IMR-90 (cell line): ENCODE data around the gene SLC48A1. TPM values are rescaled to one million over a fixed set of nuclear protein-coding genes. Genes with fewer than 3 reads are reported as not detected.
A peak's percentile ranks its signal among the peaks of the same experiment; 100 is the strongest.

Source experiments
- ATAC-seq: fragments of 200-7000 bp; cut with Tn5 transposase; 2 replicates; pipeline ENCODE4 v1.9.1; 2020; ENCODE audit warnings: low read depth, mild to moderate bottlenecking, moderate library complexity
- BruUV-seq: library from RNA; stranded (reverse); fragments of 400-500 nt; replicated peaks from 2 replicates; lab custom pipeline; 2021; lab: Mats Ljungman, UMichigan
- CTCF ChIA-PET: fragments of 300-600 bp; formaldehyde crosslinking; extraction: SDS; loops from one replicate; lab custom pipeline; 2021; ENCODE audit warnings: antibody characterized with exemption; lab: Yijun Ruan, JAX
- POLR2A ChIA-PET: fragments of 300-600 bp; sonication (Branson Sonifier 250); formaldehyde crosslinking; loops from one replicate; lab custom pipeline; 2022; ENCODE audit warnings: antibody characterized with exemption; ENCODE audit not compliant: unreplicated experiment; lab: Charles Lee
- DNase-seq: peaks from one replicate; pipeline ENCODE4 v3.0.0; 2013
- H2AFZ ChIP-seq: replicated peaks from 2 replicates; pipeline ENCODE3; 2013; ENCODE audit warnings: low read length, mild to moderate bottlenecking; ENCODE audit not compliant: poor library complexity
- H2AK5ac ChIP-seq: 2 replicates; pipeline ENCODE4 v1.6.1; 2013; ENCODE audit warnings: low read depth, low read length, inconsistent platforms
- H2AK9ac ChIP-seq: replicated peaks from 2 replicates; pipeline ENCODE3; 2013; ENCODE audit warnings: mild to moderate bottlenecking, low read depth, low read length, moderate library complexity; ENCODE audit not compliant: poor library complexity
- H2BK120ac ChIP-seq: 2 replicates; pipeline ENCODE4 v1.6.1; 2013; ENCODE audit warnings: low read depth, low read length, inconsistent platforms
- H2BK15ac ChIP-seq: 3 replicates; pipeline ENCODE4 v1.6.1; 2013; ENCODE audit warnings: low read depth, low read length, inconsistent platforms
- H2BK20ac ChIP-seq: 2 replicates; pipeline ENCODE4 v1.6.1; 2013; ENCODE audit warnings: low read depth, mild to moderate bottlenecking, inconsistent platforms, low read length, moderate library complexity
- H2BK5ac ChIP-seq: 2 replicates; pipeline ENCODE4 v1.6.1; 2013; ENCODE audit warnings: mild to moderate bottlenecking, low read depth, low read length, inconsistent platforms; ENCODE audit not compliant: poor library complexity, severe bottlenecking
- H3K14ac ChIP-seq: replicated peaks from 2 replicates; pipeline ENCODE4 v1.6.1; 2013; ENCODE audit warnings: low read depth, low read length, inconsistent platforms
- H3K18ac ChIP-seq: 2 replicates; pipeline ENCODE4 v1.6.1; 2013; ENCODE audit warnings: low read depth, low read length, control low read depth
- H3K23ac ChIP-seq: 2 replicates; pipeline ENCODE4 v1.6.1; 2013; ENCODE audit warnings: low read depth, low read length, inconsistent platforms
- H3K27ac ChIP-seq: 2 replicates; pipeline ENCODE4 v1.5.1; 2013; ENCODE audit warnings: mild to moderate bottlenecking, control low read depth, low read length; ENCODE audit not compliant: insufficient read depth
- H3K27me3 ChIP-seq: 2 replicates; pipeline ENCODE4 v1.6.1; 2013; ENCODE audit warnings: low read length; ENCODE audit not compliant: control insufficient read depth, insufficient read depth
- H3K36me3 ChIP-seq: 2 replicates; pipeline ENCODE4 v1.6.1; 2013; ENCODE audit warnings: low read length, mixed read lengths; ENCODE audit not compliant: control insufficient read depth, insufficient read depth
- H3K4ac ChIP-seq: 2 replicates; pipeline ENCODE4 v1.6.1; 2013; ENCODE audit warnings: low read depth, low read length, inconsistent platforms
- H3K4me1 ChIP-seq: 2 replicates; pipeline ENCODE4 v1.6.1; 2013; ENCODE audit warnings: low read length, mixed read lengths; ENCODE audit not compliant: control insufficient read depth, insufficient read depth
- H3K4me2 ChIP-seq: 2 replicates; pipeline ENCODE4 v1.6.1; 2013; ENCODE audit warnings: low read depth, mild to moderate bottlenecking, control low read depth, low read length, moderate library complexity
- H3K4me3 ChIP-seq: 2 replicates; pipeline ENCODE4 v1.5.1; 2013; ENCODE audit warnings: low read depth, mild to moderate bottlenecking, control low read depth, low read length, moderate library complexity; ENCODE audit not compliant: insufficient read depth
- H3K56ac ChIP-seq: 2 replicates; pipeline ENCODE4 v1.6.1; 2013; ENCODE audit warnings: low read length, inconsistent platforms; ENCODE audit not compliant: insufficient read depth; ENCODE audit errors: extremely low read depth
- H3K79me1 ChIP-seq, 2 experiments: 2 replicates each; pipeline ENCODE4 v1.6.1; 2013; ENCODE audit warnings: low read length in 2 of 2, inconsistent platforms in 1 of 2, low read depth in 1 of 2
- H3K9ac ChIP-seq: 2 replicates; pipeline ENCODE4 v1.6.1; 2013; ENCODE audit warnings: low read depth, low read length, control low read depth
- H3K9me1 ChIP-seq: 2 replicates; pipeline ENCODE4 v1.6.1; 2013; ENCODE audit warnings: low read length, inconsistent platforms; ENCODE audit not compliant: insufficient read depth
- H3K9me3 ChIP-seq: 2 replicates; pipeline ENCODE4 v1.6.1; 2013; ENCODE audit warnings: low read length; ENCODE audit not compliant: control insufficient read depth, insufficient read depth
- H4K20me1 ChIP-seq: 2 replicates; pipeline ENCODE4 v1.6.1; 2013; ENCODE audit warnings: low read length, inconsistent platforms; ENCODE audit not compliant: insufficient read depth
- H4K5ac ChIP-seq: 2 replicates; pipeline ENCODE4 v1.6.1; 2013; ENCODE audit warnings: mild to moderate bottlenecking, low read depth, low read length, control low read depth
- H4K8ac ChIP-seq, 2 experiments: 2 replicates each; pipeline ENCODE4 v1.6.1; 2013; ENCODE audit warnings: low read depth in 2 of 2, low read length in 2 of 2, control low read depth in 1 of 2, inconsistent platforms in 1 of 2
- H4K91ac ChIP-seq: 2 replicates; pipeline ENCODE4 v1.6.1; 2013; ENCODE audit warnings: low read depth, low read length, inconsistent platforms; ENCODE audit not compliant: insufficient read depth
- BHLHE40 ChIP-seq: fragments of 150-350 bp; IDR thresholded peaks from 2 replicates; pipeline ENCODE4 v1.6.1; 2016; ENCODE audit warnings: mild to moderate bottlenecking, low read depth, low read length
- CEBPB ChIP-seq: IDR thresholded peaks from 2 replicates; pipeline ENCODE4 v1.6.1; 2012; ENCODE audit warnings: low read depth, low read length, improper control_type of control experiment
- CHD1 ChIP-seq: IDR thresholded peaks from 2 replicates; pipeline ENCODE4 v1.6.1; 2012; ENCODE audit warnings: low read depth, low read length, improper control_type of control experiment
- CTCF ChIP-seq: conservative IDR thresholded peaks from 2 replicates; pipeline ENCODE4 v1.5.1; 2012; ENCODE audit warnings: mild to moderate bottlenecking, low read depth, low read length, improper control_type of control experiment
- ELK1 ChIP-seq: fragments of 150-350 bp; IDR thresholded peaks from 2 replicates; pipeline ENCODE4 v1.6.1; 2016; ENCODE audit warnings: low read depth, mild to moderate bottlenecking, low read length, moderate library complexity, borderline replicate concordance
- FOS ChIP-seq: fragments of 150-350 bp; IDR thresholded peaks from 2 replicates; pipeline ENCODE4 v1.6.1; 2016; ENCODE audit warnings: low read depth, low read length
- MAFK ChIP-seq: IDR thresholded peaks from 2 replicates; pipeline ENCODE4 v1.6.1; 2012; ENCODE audit warnings: low read depth, low read length, improper control_type of control experiment
- MAZ ChIP-seq: IDR thresholded peaks from 2 replicates; pipeline ENCODE4 v1.6.1; 2012; ENCODE audit warnings: low read depth, mild to moderate bottlenecking, low read length, improper control_type of control experiment, moderate library complexity, borderline replicate concordance
- MXI1 ChIP-seq: IDR thresholded peaks from 2 replicates; pipeline ENCODE4 v1.6.1; 2012; ENCODE audit warnings: low read depth, mild to moderate bottlenecking, low read length, moderate library complexity, borderline replicate concordance
- NFE2L2 ChIP-seq: fragments of 150-350 bp; IDR thresholded peaks from 2 replicates; pipeline ENCODE4 v1.6.1; 2016; ENCODE audit warnings: low read depth, mild to moderate bottlenecking, low read length
- POLR2A ChIP-seq: IDR thresholded peaks from 2 replicates; pipeline ENCODE4 v1.6.1; 2012; ENCODE audit warnings: mild to moderate bottlenecking, low read depth, low read length
- RAD21 ChIP-seq: IDR thresholded peaks from 2 replicates; pipeline ENCODE4 v1.6.1; 2012; ENCODE audit warnings: low read length, improper control_type of control experiment
- RCOR1 ChIP-seq: IDR thresholded peaks from 2 replicates; pipeline ENCODE4 v1.6.1; 2012; ENCODE audit warnings: mild to moderate bottlenecking, low read length, improper control_type of control experiment; ENCODE audit not compliant: insufficient replicate concordance
- RFX5 ChIP-seq: IDR thresholded peaks from 2 replicates; pipeline ENCODE4 v1.8.0; 2012; ENCODE audit warnings: low read depth, mild to moderate bottlenecking, low read length, moderate library complexity
- SMC3 ChIP-seq: fragments of 150-350 bp; IDR thresholded peaks from 2 replicates; pipeline ENCODE4 v1.6.1; 2016; ENCODE audit warnings: low read depth, mild to moderate bottlenecking, antibody characterized with exemption, low read length, moderate library complexity
- USF2 ChIP-seq: fragments of 150-350 bp; IDR thresholded peaks from 2 replicates; pipeline ENCODE4 v1.6.1; 2017; ENCODE audit warnings: mild to moderate bottlenecking, antibody characterized with exemption, low read length, low read depth
- WGBS, 2 experiments: methylation state at CpG; one replicate each; pipeline versions ENCODE4 v1.1.5 to v1.1.7; 2013; ENCODE audit warnings: missing lambda C conversion rate in 2 of 2; ENCODE audit not compliant: insufficient read length in 1 of 2; ENCODE audit errors: extremely low coverage in 2 of 2; 5-methylcytosine and 5-hydroxymethylcytosine counted together
- dilution Hi-C: fragments of 300-500 bp; cut with HindIII; formaldehyde crosslinking; loops from one replicate; pipeline ENCODE4 v1.14.3; 2018; ENCODE audit warnings: low sequenced_read_pairs; ENCODE audit not compliant: unreplicated experiment
- in situ Hi-C: fragments of 300-500 bp; cut with MboI; formaldehyde crosslinking; loops from 3 replicates; pipeline ENCODE4 v1.14.3; 2019; ENCODE audit warnings: low sequenced_read_pairs, inconsistent platforms, mixed read lengths
- intact Hi-C: fragments of 100-400 bp; cut with micrococcal nuclease; formaldehyde crosslinking; loops from 2 replicates; pipeline ENCODE4 v1.10.0; 2022
- polyA plus RNA-seq, 3 experiments: library from polyadenylated mRNA; depleted of rRNA; stranded (reverse); fragments of >200 nt; gene quantifications; 2 replicates each; pipeline ENCODE4 v1.2.3, GENCODE V29; 2012; ENCODE audit warnings: low replicate concordance in 1 of 3
- total RNA-seq: library from RNA; depleted of rRNA; stranded (reverse); fragments of >200 nt; gene quantifications from 2 replicates; pipeline ENCODE4 v1.2.3, GENCODE V29; 2012

SLC48A1 gene
- total and polyA plus RNA-seq, 2 of the 4 experiments (the other 2 are of a cell fraction): 4.8 to 5.9 TPM

GRCh38 chr12:47799357-47799955 lies 26.4 kb downstream of the SLC48A1 start:
- no peak overlapping the region for H2BK5ac ChIP-seq
- H2AK5ac ChIP-seq: no peak overlapping the region
- no peak overlapping the region for H3K4ac ChIP-seq
- H4K8ac ChIP-seq: no peak overlapping the region
- H3K18ac ChIP-seq: no peak overlapping the region
- peak; percentile 35; the same call in 1 of the 2 replicates for ATAC-seq
- no peak overlapping the region for H3K14ac ChIP-seq
- no peak overlapping the region for H2AK9ac ChIP-seq
- H4K5ac ChIP-seq: no peak overlapping the region
- no peak overlapping the region for H4K91ac ChIP-seq
- no peak overlapping the region for H2BK15ac ChIP-seq
- TF ChIP-seq RCOR1 (no peak), MAZ (no peak), NFE2L2 (no peak), FOS (no peak), CTCF (no peak), RAD21 (no peak), CHD1 (no peak), RFX5 (no peak), BHLHE40 (no peak), MXI1 (no peak), USF2 (no peak), MAFK (no peak), SMC3 (no peak), POLR2A (no peak), CEBPB (no peak), ELK1 (no peak)
- no peak overlapping the region for H3K9ac ChIP-seq
- H3K23ac ChIP-seq: no peak overlapping the region
- dilution Hi-C loops (no loop called here), intact Hi-C loops (no loop called here), in situ Hi-C loops (no loop called here)
- CTCF ChIA-PET: no interaction called here
- no peak overlapping the region for H3K56ac ChIP-seq
- H2BK120ac ChIP-seq: no peak overlapping the region
- H3K9me1 ChIP-seq: peaks cover 12% of the 10 kb centered on the region; the same call in 1 of the 2 replicates
- H3K27me3 ChIP-seq: no peaks in the 10 kb centered on the region
- H3K79me1 ChIP-seq: peaks cover 26 to 63% of the 10 kb centered on the region in 2 experiments
- no peak for DNase-seq
- peaks cover 24% of the 10 kb centered on the region; the same call in 1 of the 2 replicates for H3K4me1 ChIP-seq
- no peak overlapping the region for H3K4me2 ChIP-seq
- H3K4me3 ChIP-seq: no peak overlapping the region
- BruUV-seq: no TSS peak
- no peaks in the 10 kb centered on the region for H3K9me3 ChIP-seq
- H2AFZ ChIP-seq: no peak overlapping the region
- POLR2A ChIA-PET: interaction anchor here (0.5 kb wide), 1 partner anchor 270 kb away, joined by 3 read pairs; no protein-coding TSS in a partner anchor
- peaks cover 69% of the 10 kb centered on the region for H4K20me1 ChIP-seq
- H3K36me3 ChIP-seq: peaks cover 49% of the 10 kb centered on the region
- H3K27ac ChIP-seq: peak overlapping the region; percentile 7; the same call in 1 of the 2 replicates
- 96% methylated on average over 3 of the region's 7 CpGs; no CpG with 5 or more reads in 1 of the 2 experiments for WGBS, 2 experiments
- H2BK20ac ChIP-seq: no peak overlapping the region
